HuH-7.5 (cell line): Measurements from ENCODE around the gene BCAS3.
"Not testable (repeated sequence)": the region's sequence is repeated elsewhere in the genome, so short reads cannot be mapped to it uniquely, and the experiment has no call there.

ENCODE experiments used
- DNase-seq: peaks from one replicate; pipeline ENCODE4 v3.0.0; 2011; ENCODE audit warnings: low spot score

The BCAS3 gene

GRCh38 chr17:61230972-61231820, 553.5 kb downstream of the BCAS3 start:
- no peak for DNase-seq

GRCh38 chr17:61232871-61233270, 555.2 kb downstream of the BCAS3 start:
- no peak for DNase-seq

- no peak for DNase-seq
Observed at GRCh38 chr17:61233991-61234750, 556.5 kb downstream of the BCAS3 start.

- no peak for DNase-seq
Observed at GRCh38 chr17:61235001-61235826, 557.6 kb downstream of the BCAS3 start.

- DNase-seq: peak; percentile 92
Observed at GRCh38 chr17:61235827-61236197, 558.2 kb downstream of the BCAS3 start.

GRCh38 chr17:61237275-61237674, 559.6 kb downstream of the BCAS3 start:
- DNase-seq: no peak

GRCh38 chr17:61238455-61238933, 560.8 kb downstream of the BCAS3 start:
- DNase-seq: no peak

GRCh38 chr17:61239327-61239726, 561.7 kb downstream of the BCAS3 start:
- no peak for DNase-seq

GRCh38 chr17:61239953-61240352, 562.3 kb downstream of the BCAS3 start:
- no peak for DNase-seq

GRCh38 chr17:61240851-61241468, 563.3 kb downstream of the BCAS3 start:
- no peak for DNase-seq

GRCh38 chr17:61244988-61245387, 567.3 kb downstream of the BCAS3 start:
- not testable (repeated sequence) for DNase-seq

- no peak for DNase-seq
Observed at GRCh38 chr17:61245706-61246135, 568.1 kb downstream of the BCAS3 start.

GRCh38 chr17:61247439-61247838, 569.8 kb downstream of the BCAS3 start:
- DNase-seq: no peak

- no peak for DNase-seq
Observed at GRCh38 chr17:61248399-61248798, 570.7 kb downstream of the BCAS3 start.

- DNase-seq: no peak
Observed at GRCh38 chr17:61249649-61250299, 572.1 kb downstream of the BCAS3 start.

- no peak for DNase-seq
Observed at GRCh38 chr17:61250335-61250890, 572.8 kb downstream of the BCAS3 start.

GRCh38 chr17:61251939-61252865, 574.6 kb downstream of the BCAS3 start:
- DNase-seq: no peak

- DNase-seq: no peak
Observed at GRCh38 chr17:61253362-61253761, 575.7 kb downstream of the BCAS3 start.

- DNase-seq: no peak
Observed at GRCh38 chr17:61253937-61254574, 576.4 kb downstream of the BCAS3 start.
